RWPE2 (cell line): ENCODE results near the gene TMEM205.

Experiments used
- ATAC-seq: fragments of 200-7000 bp; cut with Tn5 transposase; 3 replicates; pipeline ENCODE4 v1.9.1; 2021; ENCODE audit warnings: low read depth
- DNase-seq: peaks from one replicate; pipeline ENCODE4 v3.0.0-alpha.2; 2020; ENCODE audit warnings: low spot score
- H3K27ac ChIP-seq: fragments of 450-650 bp; 2 replicates; pipeline ENCODE4 v1.5.1; 2017; ENCODE audit warnings: mild to moderate bottlenecking; ENCODE audit not compliant: poor library complexity, severe bottlenecking
- H3K27me3 ChIP-seq: fragments of 250-450 bp; sonication (Bioruptor Pico); 2 replicates; pipeline ENCODE4 v1.5.1; 2021; ENCODE audit warnings: mild to moderate bottlenecking, moderate library complexity; ENCODE audit not compliant: insufficient read depth, poor library complexity, severe bottlenecking
- H3K36me3 ChIP-seq: fragments of 250-450 bp; sonication (Bioruptor Pico); 2 replicates; pipeline ENCODE4 v1.5.1; 2020; ENCODE audit warnings: low read depth, mild to moderate bottlenecking, moderate library complexity
- H3K4me1 ChIP-seq: fragments of 250-450 bp; sonication (Bioruptor Pico); 2 replicates; pipeline ENCODE4 v1.5.1; 2021; ENCODE audit warnings: mild to moderate bottlenecking, moderate library complexity; ENCODE audit not compliant: insufficient read depth, poor library complexity, severe bottlenecking
- H3K4me3 ChIP-seq: fragments of 250-450 bp; sonication (Bioruptor Pico); 2 replicates; pipeline ENCODE4 v1.5.1; 2021; ENCODE audit warnings: mild to moderate bottlenecking, moderate library complexity; ENCODE audit not compliant: severe bottlenecking
- H3K9me3 ChIP-seq: fragments of 250-450 bp; sonication (Bioruptor Pico); 2 replicates; pipeline ENCODE4 v1.5.1; 2021; ENCODE audit warnings: mild to moderate bottlenecking, moderate library complexity; ENCODE audit not compliant: severe bottlenecking
- CTCF ChIP-seq: fragments of 450-650 bp; IDR thresholded peaks from one replicate; pipeline ENCODE4 v1.5.1; 2017; ENCODE audit warnings: mild to moderate bottlenecking, moderate library complexity; ENCODE audit not compliant: poor library complexity, severe bottlenecking

The TMEM205 gene

GRCh38 chr19:11332822-11333221 lies 13.2 kb downstream of the TMEM205 start:
- no peak for DNase-seq
- no peak overlapping the region for H3K4me3 ChIP-seq
- no peaks in the 10 kb centered on the region for H3K4me1 ChIP-seq
- H3K36me3 ChIP-seq = peaks cover 82% of the 10 kb centered on the region
- no peak for TF ChIP-seq CTCF
- no peak for ATAC-seq
- H3K27ac ChIP-seq = no peak overlapping the region
- no peaks in the 10 kb centered on the region for H3K27me3 ChIP-seq
- H3K9me3 ChIP-seq = no peaks in the 10 kb centered on the region

GRCh38 chr19:11331502-11331901 lies 14.6 kb downstream of the TMEM205 start:
- Histone ChIP-seq H3K4me3 (no peak overlapping the region), H3K36me3 (peaks cover 83% of the 10 kb centered on the region), H3K27me3 (no peaks in the 10 kb centered on the region), H3K9me3 (no peaks in the 10 kb centered on the region), H3K27ac (no peak overlapping the region), H3K4me1 (no peaks in the 10 kb centered on the region)
- no peak for DNase-seq
- no peak for ATAC-seq
- TF ChIP-seq CTCF = no peak

GRCh38 chr19:11330127-11330526 lies 15.9 kb downstream of the TMEM205 start:
- Histone ChIP-seq H3K4me1 (no peaks in the 10 kb centered on the region), H3K9me3 (no peaks in the 10 kb centered on the region), H3K4me3 (no peak overlapping the region), H3K27ac (no peak overlapping the region), H3K36me3 (peaks cover 76% of the 10 kb centered on the region), H3K27me3 (no peaks in the 10 kb centered on the region)
- no peak for TF ChIP-seq CTCF
- no peak for ATAC-seq
- no peak for DNase-seq

GRCh38 chr19:11325544-11325943 lies 20.5 kb downstream of the TMEM205 start:
- H3K9me3 ChIP-seq = no peaks in the 10 kb centered on the region
- H3K4me3 ChIP-seq = no peak overlapping the region
- ATAC-seq = no peak
- no peak overlapping the region for H3K27ac ChIP-seq
- H3K27me3 ChIP-seq = no peaks in the 10 kb centered on the region
- DNase-seq = no peak
- H3K36me3 ChIP-seq = peaks cover 38% of the 10 kb centered on the region
- TF ChIP-seq CTCF = no peak
- peaks cover 15% of the 10 kb centered on the region for H3K4me1 ChIP-seq

GRCh38 chr19:11324748-11325389 lies 21.2 kb downstream of the TMEM205 start:
- Histone ChIP-seq H3K4me1 (peaks cover 15% of the 10 kb centered on the region), H3K27ac (peak overlapping the region; percentile 77), H3K9me3 (no peaks in the 10 kb centered on the region), H3K27me3 (no peaks in the 10 kb centered on the region), H3K36me3 (peaks cover 31% of the 10 kb centered on the region), H3K4me3 (no peak overlapping the region)
- TF ChIP-seq CTCF = no peak
- DNase-seq = no peak
- ATAC-seq = peak; percentile 8; the same call in 1 of the 3 replicates
